ENCODE measurements around the gene MTUS2. TPM values are rescaled to one million over a fixed set of nuclear protein-coding genes. Genes with fewer than 3 reads are reported as not detected.

The MTUS2 gene
- total RNA-seq, 2 donors from 2014 or later, result 0.02 TPM; not detected in 1

DNA sequence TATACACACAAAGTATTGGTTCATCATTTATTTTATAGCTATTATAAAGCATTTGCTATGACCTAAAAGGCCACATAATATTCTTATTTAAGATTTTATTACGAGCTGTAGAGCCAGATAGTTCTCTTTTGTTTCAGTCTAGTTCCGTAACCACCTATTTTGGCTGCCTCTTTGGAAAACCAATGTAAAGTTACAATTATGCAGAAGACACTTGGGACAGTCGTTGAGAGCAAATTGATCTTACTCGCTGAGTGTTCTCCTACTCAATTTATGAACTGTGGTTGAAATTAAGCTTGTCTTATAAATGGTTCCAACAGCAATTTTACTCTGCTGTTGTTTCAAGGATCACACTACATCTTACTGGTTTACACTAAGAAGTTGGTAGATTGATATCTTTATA, 653.0 kb downstream of the MTUS2 start:
- ATAC-seq (replicated peaks in 1 of 2) (no peak), DNase-seq (no peak)
- Mint-ChIP-seq H3K9me3 (no peaks in the 10 kb centered on the region), H3K4me3 (no peak overlapping the region), H3K27me3 (ENCODE audit: low read depth) (peaks cover 10% of the 10 kb centered on the region), H3K4me1 (ENCODE audit: low read depth) (no peaks in the 10 kb centered on the region), H3K27ac (no peak overlapping the region), H3K36me3 (ENCODE audit: insufficient read depth in 2 of 2) (no peaks in the 10 kb centered on the region)

DNA sequence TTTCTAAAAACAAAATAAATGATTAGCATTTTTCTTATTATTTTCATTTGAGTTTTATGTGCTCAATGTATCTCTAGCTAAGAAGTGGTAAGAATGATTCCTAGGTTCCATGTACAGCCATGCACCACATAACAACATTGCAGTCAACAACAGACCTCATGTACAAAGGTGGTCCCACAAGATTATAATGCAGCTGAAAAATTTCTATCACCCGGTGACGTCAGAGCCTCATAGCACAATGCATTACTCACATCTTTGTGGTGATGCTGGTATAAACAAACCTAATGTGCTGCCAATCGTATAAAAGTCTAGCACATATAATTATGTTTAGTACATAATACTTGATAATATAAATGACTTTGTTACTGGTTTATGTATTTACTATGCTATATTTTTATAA, 654.9 kb downstream of the MTUS2 start:
- Mint-ChIP-seq H3K36me3 (ENCODE audit: insufficient read depth in 2 of 2) (no peaks in the 10 kb centered on the region), H3K27me3 (ENCODE audit: low read depth) (peaks cover 10% of the 10 kb centered on the region), H3K4me1 (ENCODE audit: low read depth) (no peaks in the 10 kb centered on the region), H3K27ac (no peak overlapping the region), H3K9me3 (no peaks in the 10 kb centered on the region), H3K4me3 (no peak overlapping the region)
- DNase-seq, result no peak
- ATAC-seq (replicated peaks in 1 of 2), result no peak

DNA sequence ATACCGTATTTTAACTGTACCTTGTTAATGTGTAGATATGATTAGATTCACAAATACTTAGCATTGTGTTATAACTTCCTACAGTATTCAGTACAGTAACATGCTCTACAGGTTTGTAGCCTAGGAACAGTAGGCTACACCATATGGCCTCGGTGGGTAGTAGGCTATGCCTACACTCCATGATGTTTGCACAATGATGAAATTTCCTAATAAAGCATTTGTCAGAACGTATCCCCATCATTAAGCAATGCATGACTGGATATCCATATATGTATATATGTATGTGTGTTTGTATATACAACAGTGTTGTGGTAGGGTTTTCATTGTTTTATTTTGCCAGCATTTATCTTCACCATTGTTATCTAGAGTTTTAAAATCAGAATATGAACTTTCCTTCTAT, 655.9 kb downstream of the MTUS2 start:
- DNase-seq, result no peak
- no peak overlapping the region for H3K4me3 Mint-ChIP-seq
- H3K4me1 Mint-ChIP-seq (ENCODE audit: low read depth), result no peaks in the 10 kb centered on the region
- H3K27me3 Mint-ChIP-seq (ENCODE audit: low read depth), result peaks cover 10% of the 10 kb centered on the region
- no peaks in the 10 kb centered on the region for H3K9me3 Mint-ChIP-seq
- H3K36me3 Mint-ChIP-seq (ENCODE audit: insufficient read depth in 2 of 2), result no peaks in the 10 kb centered on the region
- H3K27ac Mint-ChIP-seq, result no peak overlapping the region
- no peak for ATAC-seq (replicated peaks in 1 of 2)

DNA sequence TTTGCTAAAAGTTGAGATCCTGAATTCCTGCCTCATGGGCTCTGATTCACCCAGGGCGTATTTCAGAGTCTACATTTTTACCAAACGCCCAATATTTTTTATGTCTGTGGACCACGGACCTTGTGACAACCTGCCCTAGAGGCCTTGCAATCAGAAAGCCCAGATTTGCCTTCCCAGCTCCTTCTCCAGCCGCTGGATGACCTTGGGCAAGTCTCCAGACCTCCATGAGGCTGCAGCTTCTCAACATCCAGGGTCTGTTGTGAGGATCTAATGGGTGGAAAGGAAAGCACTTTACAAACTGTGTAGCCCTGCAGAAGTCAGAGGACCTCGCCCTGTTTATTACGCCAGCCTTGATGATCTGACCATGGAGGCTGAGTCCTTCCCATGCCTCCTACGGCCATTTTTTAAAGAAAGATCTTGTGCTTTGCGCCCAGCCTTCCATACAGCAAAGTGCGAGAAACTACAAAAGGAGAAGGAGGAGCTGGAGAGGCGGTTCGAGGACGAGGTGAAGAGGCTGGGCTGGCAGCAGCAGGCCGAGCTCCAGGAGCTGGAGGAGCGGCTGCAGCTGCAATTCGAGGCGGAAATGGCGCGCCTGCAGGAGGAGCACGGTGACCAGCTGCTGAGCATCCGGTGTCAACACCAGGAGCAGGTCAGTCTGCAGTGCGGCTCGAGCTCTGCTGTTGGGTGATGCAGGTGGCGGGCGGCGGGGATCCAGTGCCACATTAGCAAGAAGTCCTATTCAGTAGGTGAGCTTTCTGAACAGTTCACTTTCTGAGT, 659.8 kb downstream of the MTUS2 start:
- DNase-seq (no peak), ATAC-seq (replicated peaks in 1 of 2) (no peak)
- peaks cover 10% of the 10 kb centered on the region for H3K27me3 Mint-ChIP-seq (ENCODE audit: low read depth)
- H3K4me3 Mint-ChIP-seq, result no peak overlapping the region
- no peaks in the 10 kb centered on the region for H3K4me1 Mint-ChIP-seq (ENCODE audit: low read depth)
- no peaks in the 10 kb centered on the region for H3K9me3 Mint-ChIP-seq
- H3K27ac Mint-ChIP-seq, result no peak overlapping the region
- no peaks in the 10 kb centered on the region for H3K36me3 Mint-ChIP-seq (ENCODE audit: insufficient read depth in 2 of 2)

DNA sequence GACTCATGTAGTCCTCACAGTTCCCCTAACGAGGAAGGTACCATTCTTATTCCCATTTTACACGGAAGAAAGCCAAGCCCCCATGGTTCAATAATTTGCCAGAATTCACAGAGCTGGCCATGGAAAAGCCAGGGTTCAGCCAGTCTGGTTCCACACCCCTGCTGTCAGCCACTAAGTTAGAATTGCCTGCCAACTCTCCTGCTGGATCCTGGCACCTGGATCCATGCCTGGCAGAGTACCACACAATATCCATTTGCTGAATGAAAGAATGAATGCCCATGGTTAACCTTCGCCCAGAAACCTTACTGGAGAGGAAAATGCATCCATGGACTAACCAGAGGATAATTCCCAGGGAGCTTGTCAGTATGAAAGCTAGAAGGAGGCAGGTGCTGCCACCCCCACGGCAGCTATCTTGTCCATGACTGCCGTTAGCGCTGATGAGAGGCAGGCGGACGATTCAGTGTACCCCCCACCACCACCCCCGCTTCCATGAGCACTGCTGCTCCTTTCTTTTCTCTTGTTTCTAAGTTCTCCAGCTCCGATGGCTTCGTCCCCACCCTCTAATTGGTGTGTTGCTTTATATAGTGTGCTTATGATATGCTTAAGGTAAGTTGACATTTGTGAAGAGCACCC, 660.9 kb downstream of the MTUS2 start:
- Mint-ChIP-seq H3K4me3 (no peak overlapping the region), H3K36me3 (ENCODE audit: insufficient read depth in 2 of 2) (no peaks in the 10 kb centered on the region), H3K27ac (no peak overlapping the region), H3K9me3 (no peaks in the 10 kb centered on the region), H3K27me3 (ENCODE audit: low read depth) (peaks cover 10% of the 10 kb centered on the region), H3K4me1 (ENCODE audit: low read depth) (no peaks in the 10 kb centered on the region)
- DNase-seq, result no peak
- no peak for ATAC-seq (replicated peaks in 1 of 2)

DNA sequence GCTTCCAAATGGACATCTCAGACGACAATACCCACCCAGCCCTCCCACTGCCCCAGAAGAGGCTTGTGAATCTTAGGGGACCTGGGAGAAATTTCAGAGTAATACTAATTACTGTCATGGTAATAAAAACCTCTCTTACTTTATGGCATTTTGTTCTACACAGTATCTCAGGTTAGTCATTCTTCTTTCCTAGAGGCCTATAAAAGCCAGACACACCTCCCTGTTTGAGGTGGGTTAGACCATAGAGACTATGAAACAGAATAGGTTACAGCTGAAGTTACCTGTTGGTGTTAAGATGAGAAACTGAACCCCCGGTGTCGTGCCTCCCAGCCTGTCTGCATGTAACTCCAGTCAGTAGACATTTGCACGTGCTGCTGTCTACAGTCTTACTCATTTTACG, 661.5 kb downstream of the MTUS2 start:
- Mint-ChIP-seq H3K27me3 (ENCODE audit: low read depth) (peaks cover 9% of the 10 kb centered on the region), H3K4me1 (ENCODE audit: low read depth) (no peaks in the 10 kb centered on the region), H3K9me3 (no peaks in the 10 kb centered on the region), H3K27ac (no peak overlapping the region), H3K36me3 (ENCODE audit: insufficient read depth in 2 of 2) (no peaks in the 10 kb centered on the region), H3K4me3 (no peak overlapping the region)
- no peak for DNase-seq
- ATAC-seq (replicated peaks in 1 of 2), result no peak

DNA sequence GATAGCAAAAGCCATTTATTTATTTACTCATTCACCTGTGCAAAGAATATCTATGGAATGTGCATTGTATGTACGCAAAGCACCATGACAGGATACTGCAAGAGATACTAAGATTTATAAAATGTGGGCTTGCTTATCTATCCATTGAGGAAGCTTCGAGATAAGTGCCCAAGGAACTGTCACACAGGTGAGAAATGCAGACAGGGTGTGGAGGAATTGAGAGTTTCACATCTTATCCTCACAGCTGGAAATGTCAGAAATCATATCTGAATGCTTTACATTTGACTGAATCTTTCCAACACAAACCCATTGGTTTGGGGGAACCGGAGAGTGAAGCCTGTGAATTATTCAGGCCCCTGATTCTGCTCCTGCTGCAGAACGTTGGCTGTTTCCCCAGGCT, 662.4 kb downstream of the MTUS2 start:
- H3K9me3 Mint-ChIP-seq, result no peaks in the 10 kb centered on the region
- H3K27me3 Mint-ChIP-seq (ENCODE audit: low read depth), result peaks cover under 1% of the 10 kb centered on the region
- no peak overlapping the region for H3K27ac Mint-ChIP-seq
- no peaks in the 10 kb centered on the region for H3K4me1 Mint-ChIP-seq (ENCODE audit: low read depth)
- ATAC-seq (replicated peaks in 1 of 2) (no peak), DNase-seq (no peak)
- no peak overlapping the region for H3K4me3 Mint-ChIP-seq
- H3K36me3 Mint-ChIP-seq (ENCODE audit: insufficient read depth in 2 of 2), result no peaks in the 10 kb centered on the region

DNA sequence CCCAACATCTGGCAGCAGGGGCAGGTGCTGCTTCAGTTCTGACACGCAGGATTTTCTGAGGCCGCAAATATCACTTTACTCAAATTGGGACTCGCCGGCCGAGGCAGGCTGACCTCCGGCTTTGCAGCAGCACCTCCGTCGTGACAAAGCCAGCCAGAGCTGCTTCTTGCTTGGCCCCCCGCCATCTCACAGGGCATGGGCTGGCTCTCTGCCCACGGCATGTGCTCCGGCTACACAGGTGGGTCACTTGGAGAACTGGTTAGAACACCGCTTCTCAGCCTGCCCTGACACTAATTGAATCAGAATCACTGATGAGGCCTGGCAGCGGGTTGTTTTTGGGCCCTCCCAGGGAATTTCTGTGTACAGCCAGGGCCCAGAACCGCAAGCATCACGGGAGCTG, 663.1 kb downstream of the MTUS2 start:
- no peaks in the 10 kb centered on the region for H3K9me3 Mint-ChIP-seq
- no peak for ATAC-seq (replicated peaks in 1 of 2)
- no peaks in the 10 kb centered on the region for H3K4me1 Mint-ChIP-seq (ENCODE audit: low read depth)
- H3K27me3 Mint-ChIP-seq (ENCODE audit: low read depth), result no peaks in the 10 kb centered on the region
- no peak overlapping the region for H3K4me3 Mint-ChIP-seq
- H3K36me3 Mint-ChIP-seq (ENCODE audit: insufficient read depth in 2 of 2), result no peaks in the 10 kb centered on the region
- no peak for DNase-seq
- no peak overlapping the region for H3K27ac Mint-ChIP-seq

DNA sequence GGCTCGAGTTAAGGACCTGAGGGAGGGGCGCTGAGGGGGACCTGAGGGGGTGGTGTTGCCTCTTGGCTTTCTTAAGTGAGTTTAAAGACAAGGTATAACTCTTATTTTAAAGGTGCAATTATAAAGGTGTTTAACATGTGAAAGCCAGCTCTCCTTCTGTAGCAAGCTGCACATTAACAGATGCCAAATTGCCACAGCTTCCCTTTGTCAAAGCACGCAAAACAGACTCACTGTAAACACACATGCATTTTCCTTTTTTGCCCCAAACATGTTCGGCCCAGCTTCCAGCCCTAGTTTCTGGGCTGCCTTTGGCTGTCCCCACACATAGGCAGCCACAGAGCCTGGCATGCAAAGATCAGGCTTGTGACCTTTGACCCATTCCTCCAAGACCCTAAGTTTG, 663.5 kb downstream of the MTUS2 start:
- Mint-ChIP-seq H3K36me3 (ENCODE audit: insufficient read depth in 2 of 2) (no peaks in the 10 kb centered on the region), H3K27ac (no peak overlapping the region), H3K27me3 (ENCODE audit: low read depth) (no peaks in the 10 kb centered on the region), H3K9me3 (no peaks in the 10 kb centered on the region), H3K4me3 (no peak overlapping the region), H3K4me1 (ENCODE audit: low read depth) (no peaks in the 10 kb centered on the region)
- ATAC-seq (replicated peaks in 1 of 2) (no peak), DNase-seq (no peak)

DNA sequence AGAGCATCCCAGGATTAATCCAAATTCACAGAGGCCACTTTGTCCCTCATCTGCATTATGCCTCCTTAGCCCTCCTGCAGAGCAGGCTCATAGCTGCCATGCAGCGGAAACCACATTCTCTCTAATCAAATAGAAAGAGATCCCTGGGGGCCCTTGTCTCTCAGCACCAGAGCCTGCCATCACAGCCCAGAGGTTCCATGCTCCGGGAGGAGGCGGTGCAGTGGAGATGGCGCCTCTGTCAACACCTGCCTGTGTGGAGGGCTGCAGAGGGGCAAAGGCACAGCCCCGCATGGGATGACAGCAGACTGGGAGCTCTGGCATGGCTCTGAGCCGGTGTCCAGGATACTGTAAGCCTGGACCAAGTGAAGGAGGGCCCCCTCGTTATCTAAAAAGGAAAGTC, 664.1 kb downstream of the MTUS2 start:
- ATAC-seq (replicated peaks in 1 of 2) (no peak), DNase-seq (no peak)
- Mint-ChIP-seq H3K4me1 (ENCODE audit: low read depth) (no peaks in the 10 kb centered on the region), H3K9me3 (no peaks in the 10 kb centered on the region), H3K36me3 (ENCODE audit: insufficient read depth in 2 of 2) (no peaks in the 10 kb centered on the region), H3K4me3 (no peak overlapping the region), H3K27me3 (ENCODE audit: low read depth) (no peaks in the 10 kb centered on the region), H3K27ac (no peak overlapping the region)

DNA sequence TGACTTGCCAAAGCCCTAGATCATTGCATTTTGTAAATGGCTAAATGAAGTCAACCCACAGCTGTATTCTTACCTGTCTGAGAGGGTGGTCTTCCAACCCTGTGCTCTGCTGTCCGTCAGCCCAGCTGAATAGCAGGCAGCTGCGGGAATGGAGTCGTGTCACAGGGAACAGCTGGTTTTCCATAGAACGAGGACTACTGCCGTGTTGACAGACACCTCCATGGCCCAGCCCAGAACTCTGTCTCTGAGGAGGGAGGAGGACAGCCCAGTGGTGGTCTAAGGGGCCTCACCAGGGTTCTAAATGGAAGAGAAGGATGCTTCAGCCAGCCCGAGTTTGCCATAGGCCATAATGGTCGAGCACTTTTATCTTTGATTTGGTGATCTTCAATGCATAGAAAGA, 664.7 kb downstream of the MTUS2 start:
- no peak overlapping the region for H3K27ac Mint-ChIP-seq
- no peaks in the 10 kb centered on the region for H3K9me3 Mint-ChIP-seq
- no peak for DNase-seq
- H3K4me1 Mint-ChIP-seq (ENCODE audit: low read depth), result no peaks in the 10 kb centered on the region
- ATAC-seq (replicated peaks in 1 of 2), result no peak
- H3K36me3 Mint-ChIP-seq (ENCODE audit: insufficient read depth in 2 of 2), result no peaks in the 10 kb centered on the region
- no peaks in the 10 kb centered on the region for H3K27me3 Mint-ChIP-seq (ENCODE audit: low read depth)
- H3K4me3 Mint-ChIP-seq, result no peak overlapping the region

DNA sequence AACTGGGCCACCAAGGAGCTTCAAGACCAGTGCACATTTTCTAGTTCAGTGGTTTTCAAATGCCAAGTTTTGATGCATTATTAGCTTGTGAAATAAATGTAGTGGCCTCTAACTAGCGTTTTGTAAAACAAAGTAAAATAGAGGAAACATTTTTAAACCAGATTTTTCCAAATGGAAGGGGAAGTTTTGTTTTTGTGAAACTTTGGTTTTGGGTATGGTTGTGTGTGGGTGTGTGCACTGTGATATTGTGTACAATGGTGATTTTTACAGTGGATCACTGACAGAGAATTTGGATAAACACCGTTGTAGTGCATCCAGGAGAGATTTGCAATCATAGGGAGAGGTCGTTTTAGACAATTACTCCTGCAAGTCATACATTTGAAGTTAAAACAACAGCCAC, 666.4 kb downstream of the MTUS2 start:
- no peaks in the 10 kb centered on the region for H3K36me3 Mint-ChIP-seq (ENCODE audit: insufficient read depth in 2 of 2)
- DNase-seq (no peak), ATAC-seq (replicated peaks in 1 of 2) (no peak)
- no peak overlapping the region for H3K27ac Mint-ChIP-seq
- H3K9me3 Mint-ChIP-seq, result no peaks in the 10 kb centered on the region
- H3K27me3 Mint-ChIP-seq (ENCODE audit: low read depth), result no peaks in the 10 kb centered on the region
- no peak overlapping the region for H3K4me3 Mint-ChIP-seq
- H3K4me1 Mint-ChIP-seq (ENCODE audit: low read depth), result no peaks in the 10 kb centered on the region

DNA sequence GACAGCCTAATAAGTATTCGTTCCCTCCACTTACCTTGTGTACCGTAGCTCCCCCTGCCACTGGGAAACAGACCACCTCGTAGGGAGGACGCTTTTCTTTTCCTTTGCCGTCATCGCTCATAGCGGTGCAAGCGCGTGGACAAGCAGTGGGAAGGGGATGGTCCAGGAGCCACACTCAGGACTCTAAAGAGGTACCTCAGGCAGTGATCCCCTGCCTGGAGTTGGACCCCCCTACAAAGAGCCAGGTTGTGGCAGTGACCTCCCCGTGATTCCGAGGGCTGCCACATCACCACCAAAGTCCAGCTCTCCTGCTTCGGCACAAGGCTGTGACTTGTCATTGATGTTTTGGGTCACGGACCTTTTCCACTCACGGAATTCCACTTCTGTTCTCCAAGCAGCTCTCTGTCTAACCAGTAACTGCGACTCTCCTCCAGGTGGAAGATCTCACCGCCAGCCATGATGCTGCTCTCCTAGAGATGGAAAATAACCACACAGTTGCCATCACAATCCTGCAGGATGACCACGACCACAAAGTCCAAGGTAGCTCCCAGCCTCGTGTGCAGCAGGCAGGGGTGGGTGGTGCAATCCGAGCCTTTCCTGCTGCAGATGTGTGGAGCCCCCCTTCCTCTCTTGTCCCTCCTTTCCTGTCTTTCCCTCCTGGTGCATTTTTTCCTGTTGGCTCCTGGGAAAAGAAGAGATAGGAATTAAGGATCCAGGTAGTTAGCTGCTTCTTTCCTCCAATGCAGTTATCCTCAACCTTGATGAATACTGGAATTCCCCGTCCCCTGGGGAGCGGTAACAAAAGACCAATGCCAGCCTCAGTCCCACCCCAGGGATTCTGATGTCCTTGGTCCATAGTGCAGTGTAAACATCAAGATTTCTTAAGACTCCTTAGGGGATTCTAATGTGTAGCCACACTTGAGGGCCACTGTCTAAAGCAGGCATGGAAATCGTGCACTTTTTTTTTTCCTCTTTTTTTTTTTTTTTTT, 667.6 kb downstream of the MTUS2 start:
- Mint-ChIP-seq H3K9me3 (no peaks in the 10 kb centered on the region), H3K4me1 (ENCODE audit: low read depth) (no peaks in the 10 kb centered on the region), H3K36me3 (ENCODE audit: insufficient read depth in 2 of 2) (no peaks in the 10 kb centered on the region), H3K4me3 (no peak overlapping the region), H3K27ac (no peak overlapping the region), H3K27me3 (ENCODE audit: low read depth) (no peaks in the 10 kb centered on the region)
- no peak for ATAC-seq (replicated peaks in 1 of 2)
- no peak for DNase-seq

Data from activated T-cell treated with anti-CD3 and anti-CD28 coated beads, Interleukin-2, amount 50 U/mL, for 72 hours (primary cell).